Ascending aorta (tissue), 2 donors: ENCODE measurements around the gene SLC25A38. TPM values are rescaled to one million over a fixed set of nuclear protein-coding genes. Genes with fewer than 3 reads are reported as not detected.
"Not testable (repeated sequence)": the region's sequence is repeated elsewhere in the genome, so short reads cannot be mapped to it uniquely, and the experiment has no call there.

ENCODE experiments used
- DNase-seq, 2 donors: peaks; one replicate each; pipeline ENCODE4 v3.0.0-alpha.2; 2019; ENCODE audit warnings: low spot score in 2 of 2
- H3K27ac ChIP-seq, 2 donors: fragments of 200-600 bp; sonication (generic); one replicate each; pipeline ENCODE4 v1.5.1; 2016 to 2017; ENCODE audit warnings: mild to moderate bottlenecking in 1 of 2
- H3K27me3 ChIP-seq: fragments of 200-600 bp; sonication (generic); one replicate; pipeline ENCODE4 v1.5.1; 2017
- H3K36me3 ChIP-seq, 2 donors: fragments of 200-600 bp; sonication (generic); one replicate each; pipeline ENCODE4 v1.5.1; 2016
- H3K4me1 ChIP-seq, 2 donors: fragments of 200-600 bp; sonication (generic); one replicate each; pipeline ENCODE4 v1.5.1; 2016 to 2017; ENCODE audit warnings: mild to moderate bottlenecking in 1 of 2
- H3K4me3 ChIP-seq, 2 donors: fragments of 200-600 bp; sonication (generic); one replicate each; pipeline ENCODE4 v1.5.1; 2016 to 2017; ENCODE audit warnings: mild to moderate bottlenecking in 1 of 2
- H3K9me3 ChIP-seq, 2 donors: fragments of 200-600 bp; sonication (generic); one replicate each; pipeline ENCODE4 v1.5.1; 2016
- CTCF ChIP-seq, 3 experiments: fragments of 200-600 bp in 2 of 3; fragments of 450-650 bp in 1 of 3; sonication (generic) in 2 of 3; IDR thresholded peaks; one replicate each; pipeline ENCODE4 v1.5.1; 2016 to 2019; ENCODE audit warnings: antibody characterized with exemption in 3 of 3, mild to moderate bottlenecking in 1 of 3, moderate library complexity in 1 of 3
- intact Hi-C: fragments of 100-400 bp; cut with DNase I; formaldehyde crosslinking; loops from one replicate; pipeline ENCODE4 v1.15.1; 2023
- total RNA-seq: library from RNA; depleted of rRNA; stranded (reverse); fragments of >200 nt; gene quantifications from one replicate; pipeline ENCODE4 v1.1.0, GENCODE V29; 2016

Gene SLC25A38
- total RNA-seq, 1 donor from 2014 or later: 7.0 TPM

DNA sequence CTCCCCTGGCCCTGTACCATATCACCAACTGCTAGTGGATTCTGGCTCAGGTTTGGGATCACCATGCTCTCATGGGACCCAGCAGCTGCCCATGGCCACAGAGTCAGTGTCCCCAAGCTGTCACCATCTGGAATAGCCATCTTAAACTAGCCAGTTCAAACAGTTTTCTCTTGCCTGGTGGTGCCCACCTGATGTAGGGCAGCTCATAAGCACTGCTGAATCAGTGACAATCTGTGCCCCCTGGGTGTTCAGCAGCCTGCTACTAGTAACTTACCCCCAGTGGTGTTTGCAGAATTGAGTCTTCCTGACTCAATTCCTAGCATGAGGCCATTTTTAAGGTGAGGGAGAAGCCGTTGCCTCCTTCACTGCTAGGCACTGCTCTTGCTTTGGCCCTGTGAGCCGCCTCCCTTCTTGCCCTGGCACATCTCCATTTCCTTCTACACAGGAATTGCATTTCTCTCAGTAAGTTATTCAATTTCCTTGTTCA is 31.3 kb downstream of the SLC25A38 start:
- no peaks in the 10 kb centered on the region for H3K9me3 ChIP-seq
- no peak overlapping the region for H3K27ac ChIP-seq
- intact Hi-C loops: no loop called here
- TF ChIP-seq CTCF (IDR thresholded peaks at IDR 0.05): no peak
- H3K4me3 ChIP-seq: no peak overlapping the region
- no peak for DNase-seq
- H3K4me1 ChIP-seq: no peaks in the 10 kb centered on the region
- no peaks in the 10 kb centered on the region for H3K27me3 ChIP-seq
- peaks cover 36 to 53% of the 10 kb centered on the region in 2 donors for H3K36me3 ChIP-seq

GRCh38 chr3:39415302-39415701 is 32.1 kb downstream of the SLC25A38 start:
- H3K4me3 ChIP-seq, intact Hi-C loops, H3K4me1 ChIP-seq, H3K27ac ChIP-seq, H3K27me3 ChIP-seq, H3K9me3 ChIP-seq, DNase-seq: not testable (repeated sequence)
- peaks cover 31 to 45% of the 10 kb centered on the region in 2 donors for H3K36me3 ChIP-seq

GRCh38 chr3:39415983-39416382 is 32.8 kb downstream of the SLC25A38 start:
- no peak for TF ChIP-seq CTCF (IDR thresholded peaks at IDR 0.05)
- Histone ChIP-seq H3K27me3 (no peaks in the 10 kb centered on the region), H3K4me3 (no peak overlapping the region), H3K9me3 (no peaks in the 10 kb centered on the region), H3K36me3 (peaks cover 26 to 39% of the 10 kb centered on the region in 2 donors), H3K4me1 (no peaks in the 10 kb centered on the region), H3K27ac (no peak overlapping the region)
- DNase-seq: no peak
- intact Hi-C loops: no loop called here

GRCh38 chr3:39416998-39417397 is 33.8 kb downstream of the SLC25A38 start:
- H3K9me3 ChIP-seq, H3K4me1 ChIP-seq, H3K4me3 ChIP-seq, H3K27me3 ChIP-seq, H3K27ac ChIP-seq, DNase-seq, intact Hi-C loops: not testable (repeated sequence)
- H3K36me3 ChIP-seq: peaks cover 17 to 29% of the 10 kb centered on the region in 2 donors

DNA sequence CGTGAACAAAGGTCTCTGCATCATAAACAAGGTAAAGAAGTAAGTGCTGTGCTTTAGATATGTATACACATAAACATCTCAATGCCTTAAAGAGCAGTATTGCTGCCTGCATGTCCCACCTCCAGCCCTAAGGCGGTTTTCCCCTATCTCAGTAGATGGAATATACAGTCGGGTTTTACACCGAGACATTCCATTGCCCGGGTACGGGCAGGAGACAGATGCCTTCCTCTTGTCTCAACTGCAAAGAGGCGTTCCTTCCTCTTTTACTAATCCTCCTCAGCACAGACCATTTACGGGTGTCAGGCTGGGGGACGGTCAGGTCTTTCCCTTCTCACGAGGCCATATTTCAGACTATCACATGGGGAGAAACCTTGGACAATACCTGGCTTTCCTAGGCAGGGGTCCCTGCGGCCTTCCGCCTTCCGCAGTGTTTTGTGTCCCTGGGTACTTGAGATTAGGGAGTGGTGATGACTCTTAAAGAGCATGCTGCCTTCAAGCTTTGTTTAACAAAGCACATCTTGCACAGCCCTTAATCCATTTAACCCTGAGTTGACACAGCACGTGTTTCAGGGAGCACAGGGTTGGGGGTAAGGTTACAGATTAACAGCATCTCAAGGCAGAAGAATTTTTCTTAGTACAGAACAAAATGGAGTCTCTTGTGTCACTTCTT is 35.5 kb downstream of the SLC25A38 start:
- DNase-seq, intact Hi-C loops, H3K27me3 ChIP-seq, H3K4me1 ChIP-seq, H3K4me3 ChIP-seq, H3K27ac ChIP-seq, H3K9me3 ChIP-seq: not testable (repeated sequence)
- H3K36me3 ChIP-seq: peaks cover 7 to 12% of the 10 kb centered on the region in 2 donors

GRCh38 chr3:39419742-39420315 is 36.7 kb downstream of the SLC25A38 start:
- H3K9me3 ChIP-seq: no peaks in the 10 kb centered on the region
- TF ChIP-seq CTCF (IDR thresholded peaks at IDR 0.05): no peak
- no peak overlapping the region for H3K27ac ChIP-seq
- no peaks in the 10 kb centered on the region for H3K4me1 ChIP-seq
- intact Hi-C loops: no loop called here
- H3K4me3 ChIP-seq: no peak overlapping the region
- DNase-seq: no peak
- peaks cover 0 to 2% of the 10 kb centered on the region in 2 donors for H3K36me3 ChIP-seq
- H3K27me3 ChIP-seq: no peaks in the 10 kb centered on the region

DNA sequence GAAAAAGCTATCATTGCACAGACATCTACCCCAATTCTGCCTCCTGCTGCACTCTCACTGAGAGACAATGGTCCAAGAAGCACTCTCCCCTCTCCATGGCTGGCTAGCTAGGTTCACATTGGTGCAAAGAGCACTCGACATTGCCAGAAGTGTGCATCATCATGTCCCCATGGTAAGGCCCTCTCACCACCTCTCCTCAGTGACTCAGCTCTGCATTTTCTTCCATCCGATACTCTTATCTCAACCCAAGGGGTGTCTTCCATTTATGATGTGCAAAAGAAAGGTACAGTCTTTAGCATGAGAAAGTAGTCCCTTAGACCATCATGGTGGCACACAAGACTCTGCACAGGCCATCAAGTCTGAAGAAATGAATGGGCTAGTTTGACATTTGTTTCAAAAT is 37.4 kb downstream of the SLC25A38 start:
- H3K36me3 ChIP-seq: no peaks in the 10 kb centered on the region
- no peaks in the 10 kb centered on the region for H3K9me3 ChIP-seq
- no peak overlapping the region for H3K27ac ChIP-seq
- TF ChIP-seq CTCF (IDR thresholded peaks at IDR 0.05): no peak
- intact Hi-C loops: no loop called here
- no peak overlapping the region for H3K4me3 ChIP-seq
- H3K27me3 ChIP-seq: no peaks in the 10 kb centered on the region
- no peak for DNase-seq
- no peaks in the 10 kb centered on the region for H3K4me1 ChIP-seq
